ENCODE measurements around the gene SLC8A3. TPM values are rescaled to one million over a fixed set of nuclear protein-coding genes. Genes with fewer than 3 reads are reported as not detected.

The SLC8A3 gene
- polyA plus RNA-seq, 1 of the 3 experiments (the other 2 are of a cell fraction): 0.26 TPM

DNA sequence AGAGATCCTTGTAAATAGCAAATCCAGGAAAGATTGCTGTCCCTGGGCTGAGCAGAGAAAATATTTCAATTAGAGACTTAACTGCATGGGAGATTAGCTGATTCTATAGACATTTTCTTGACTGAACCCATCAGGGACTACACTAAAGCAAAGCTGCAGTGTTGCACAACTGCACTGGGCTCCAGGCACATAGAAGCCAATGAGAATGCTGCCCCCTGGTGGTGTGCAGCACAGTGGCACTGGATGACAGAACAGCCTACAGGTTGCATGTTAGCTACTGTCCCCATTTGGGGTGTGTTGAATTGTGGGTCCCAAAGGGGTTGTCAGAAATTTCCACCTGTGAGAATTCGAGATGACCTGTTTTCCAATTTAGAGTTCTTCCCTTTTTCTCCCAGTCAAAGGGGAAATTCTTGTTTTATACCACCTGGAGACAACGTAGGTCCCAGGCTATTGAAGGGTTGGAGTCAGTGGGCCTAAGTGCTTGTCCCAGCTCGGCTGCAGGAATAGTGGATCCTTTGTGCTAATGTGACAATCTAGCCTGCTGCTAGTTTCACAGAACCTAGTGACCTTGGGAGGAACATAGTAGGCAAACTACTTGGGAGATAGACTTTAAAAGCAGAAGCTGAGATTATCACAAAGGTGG lies 114.7 kb downstream of the SLC8A3 start:
- Histone ChIP-seq H3F3A (replicated peaks; ENCODE audit: insufficient read depth) (no peaks in the 10 kb centered on the region), H3K4me1 (ENCODE audit: control insufficient read depth in 1 of 2, insufficient read depth in 2 of 2, low read depth in 1 of 2, low read length in 1 of 2) (peaks cover 0 to 31% of the 10 kb centered on the region in 2 experiments; a peak in 2 of 4 replicates), H4K20me1 (ENCODE audit: insufficient read depth) (no peaks in the 10 kb centered on the region), H3K36me3 (replicated peaks in 1 of 2; ENCODE audit: control insufficient read depth in 1 of 2, insufficient read depth in 2 of 2, low read length in 1 of 2) (no peaks in the 10 kb centered on the region), H3K4me2 (no peak overlapping the region), H3K4me3 (ENCODE audit: low read depth in 2 of 2, low read length in 1 of 2) (no peak overlapping the region; a peak in 1 of 4 replicates), H3K9me2 (no peaks in the 10 kb centered on the region), H3K27me3 (ENCODE audit: insufficient read depth) (no peaks in the 10 kb centered on the region), H2AFZ (ENCODE audit: low read depth) (no peak overlapping the region), H3K27ac (ENCODE audit: low read depth in 2 of 2, low read length in 1 of 2) (no peak overlapping the region; a peak in 1 of 4 replicates), H3K9ac (no peak overlapping the region), H3K9me3 (no peaks in the 10 kb centered on the region), H3K79me2 (ENCODE audit: insufficient read depth) (no peaks in the 10 kb centered on the region)
- TF ChIP-seq, protein P1, sequence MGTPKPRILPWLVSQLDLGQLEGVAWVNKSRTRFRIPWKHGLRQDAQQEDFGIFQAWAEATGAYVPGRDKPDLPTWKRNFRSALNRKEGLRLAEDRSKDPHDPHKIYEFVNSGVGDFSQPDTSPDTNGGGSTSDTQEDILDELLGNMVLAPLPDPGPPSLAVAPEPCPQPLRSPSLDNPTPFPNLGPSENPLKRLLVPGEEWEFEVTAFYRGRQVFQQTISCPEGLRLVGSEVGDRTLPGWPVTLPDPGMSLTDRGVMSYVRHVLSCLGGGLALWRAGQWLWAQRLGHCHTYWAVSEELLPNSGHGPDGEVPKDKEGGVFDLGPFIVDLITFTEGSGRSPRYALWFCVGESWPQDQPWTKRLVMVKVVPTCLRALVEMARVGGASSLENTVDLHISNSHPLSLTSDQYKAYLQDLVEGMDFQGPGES (IDR thresholded peaks at IDR 0.05; ENCODE audit: low read depth, low read length): no peak
- TF ChIP-seq EP300 (IDR thresholded peaks at IDR 0.05; ENCODE audit: borderline replicate concordance in 1 of 2, low read depth in 1 of 2, low read length in 1 of 2): no peak
- no peak for TF ChIP-seq RFX5 (IDR thresholded peaks at IDR 0.05; ENCODE audit: low read length)
- TF ChIP-seq NRF1 (IDR thresholded peaks at IDR 0.05; ENCODE audit: low read depth, low read length): no peak
- no peak for TF ChIP-seq RCOR1 (IDR thresholded peaks at IDR 0.05; ENCODE audit: low read length)
- no peak for TF ChIP-seq NFIC (IDR thresholded peaks at IDR 0.05; ENCODE audit: borderline replicate concordance)
- TF ChIP-seq, protein P2, sequence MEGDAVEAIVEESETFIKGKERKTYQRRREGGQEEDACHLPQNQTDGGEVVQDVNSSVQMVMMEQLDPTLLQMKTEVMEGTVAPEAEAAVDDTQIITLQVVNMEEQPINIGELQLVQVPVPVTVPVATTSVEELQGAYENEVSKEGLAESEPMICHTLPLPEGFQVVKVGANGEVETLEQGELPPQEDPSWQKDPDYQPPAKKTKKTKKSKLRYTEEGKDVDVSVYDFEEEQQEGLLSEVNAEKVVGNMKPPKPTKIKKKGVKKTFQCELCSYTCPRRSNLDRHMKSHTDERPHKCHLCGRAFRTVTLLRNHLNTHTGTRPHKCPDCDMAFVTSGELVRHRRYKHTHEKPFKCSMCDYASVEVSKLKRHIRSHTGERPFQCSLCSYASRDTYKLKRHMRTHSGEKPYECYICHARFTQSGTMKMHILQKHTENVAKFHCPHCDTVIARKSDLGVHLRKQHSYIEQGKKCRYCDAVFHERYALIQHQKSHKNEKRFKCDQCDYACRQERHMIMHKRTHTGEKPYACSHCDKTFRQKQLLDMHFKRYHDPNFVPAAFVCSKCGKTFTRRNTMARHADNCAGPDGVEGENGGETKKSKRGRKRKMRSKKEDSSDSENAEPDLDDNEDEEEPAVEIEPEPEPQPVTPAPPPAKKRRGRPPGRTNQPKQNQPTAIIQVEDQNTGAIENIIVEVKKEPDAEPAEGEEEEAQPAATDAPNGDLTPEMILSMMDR (IDR thresholded peaks at IDR 0.05): peak; percentile 73
- no peak for TF ChIP-seq GATA2 (CRISPR knock-in tag; IDR thresholded peaks at IDR 0.05)
- TF ChIP-seq, protein P3, sequence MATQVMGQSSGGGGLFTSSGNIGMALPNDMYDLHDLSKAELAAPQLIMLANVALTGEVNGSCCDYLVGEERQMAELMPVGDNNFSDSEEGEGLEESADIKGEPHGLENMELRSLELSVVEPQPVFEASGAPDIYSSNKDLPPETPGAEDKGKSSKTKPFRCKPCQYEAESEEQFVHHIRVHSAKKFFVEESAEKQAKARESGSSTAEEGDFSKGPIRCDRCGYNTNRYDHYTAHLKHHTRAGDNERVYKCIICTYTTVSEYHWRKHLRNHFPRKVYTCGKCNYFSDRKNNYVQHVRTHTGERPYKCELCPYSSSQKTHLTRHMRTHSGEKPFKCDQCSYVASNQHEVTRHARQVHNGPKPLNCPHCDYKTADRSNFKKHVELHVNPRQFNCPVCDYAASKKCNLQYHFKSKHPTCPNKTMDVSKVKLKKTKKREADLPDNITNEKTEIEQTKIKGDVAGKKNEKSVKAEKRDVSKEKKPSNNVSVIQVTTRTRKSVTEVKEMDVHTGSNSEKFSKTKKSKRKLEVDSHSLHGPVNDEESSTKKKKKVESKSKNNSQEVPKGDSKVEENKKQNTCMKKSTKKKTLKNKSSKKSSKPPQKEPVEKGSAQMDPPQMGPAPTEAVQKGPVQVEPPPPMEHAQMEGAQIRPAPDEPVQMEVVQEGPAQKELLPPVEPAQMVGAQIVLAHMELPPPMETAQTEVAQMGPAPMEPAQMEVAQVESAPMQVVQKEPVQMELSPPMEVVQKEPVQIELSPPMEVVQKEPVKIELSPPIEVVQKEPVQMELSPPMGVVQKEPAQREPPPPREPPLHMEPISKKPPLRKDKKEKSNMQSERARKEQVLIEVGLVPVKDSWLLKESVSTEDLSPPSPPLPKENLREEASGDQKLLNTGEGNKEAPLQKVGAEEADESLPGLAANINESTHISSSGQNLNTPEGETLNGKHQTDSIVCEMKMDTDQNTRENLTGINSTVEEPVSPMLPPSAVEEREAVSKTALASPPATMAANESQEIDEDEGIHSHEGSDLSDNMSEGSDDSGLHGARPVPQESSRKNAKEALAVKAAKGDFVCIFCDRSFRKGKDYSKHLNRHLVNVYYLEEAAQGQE (IDR thresholded peaks at IDR 0.05; ENCODE audit: low read depth, low read length): no peak
- TF ChIP-seq, protein P4, sequence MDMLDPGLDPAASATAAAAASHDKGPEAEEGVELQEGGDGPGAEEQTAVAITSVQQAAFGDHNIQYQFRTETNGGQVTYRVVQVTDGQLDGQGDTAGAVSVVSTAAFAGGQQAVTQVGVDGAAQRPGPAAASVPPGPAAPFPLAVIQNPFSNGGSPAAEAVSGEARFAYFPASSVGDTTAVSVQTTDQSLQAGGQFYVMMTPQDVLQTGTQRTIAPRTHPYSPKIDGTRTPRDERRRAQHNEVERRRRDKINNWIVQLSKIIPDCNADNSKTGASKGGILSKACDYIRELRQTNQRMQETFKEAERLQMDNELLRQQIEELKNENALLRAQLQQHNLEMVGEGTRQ (IDR thresholded peaks at IDR 0.05; ENCODE audit: borderline replicate concordance, low read depth, low read length): no peak
- TF ChIP-seq TCF12 (IDR thresholded peaks at IDR 0.05): no peak
- TF ChIP-seq TEAD4 (IDR thresholded peaks at IDR 0.05; ENCODE audit: borderline replicate concordance, insufficient read depth): no peak
- peak; percentile 82 for TF ChIP-seq RAD21 (IDR thresholded peaks at IDR 0.05; ENCODE audit: low read length)
- TF ChIP-seq SMC3 (IDR thresholded peaks at IDR 0.05; ENCODE audit: low read depth, low read length): peak; percentile 79
- TF ChIP-seq TAF1 (IDR thresholded peaks at IDR 0.05; ENCODE audit: borderline replicate concordance, low read depth, low read length): no peak
- TF ChIP-seq YY1 (IDR thresholded peaks at IDR 0.05; ENCODE audit: low read depth): no peak
- TF ChIP-seq, protein P5, sequence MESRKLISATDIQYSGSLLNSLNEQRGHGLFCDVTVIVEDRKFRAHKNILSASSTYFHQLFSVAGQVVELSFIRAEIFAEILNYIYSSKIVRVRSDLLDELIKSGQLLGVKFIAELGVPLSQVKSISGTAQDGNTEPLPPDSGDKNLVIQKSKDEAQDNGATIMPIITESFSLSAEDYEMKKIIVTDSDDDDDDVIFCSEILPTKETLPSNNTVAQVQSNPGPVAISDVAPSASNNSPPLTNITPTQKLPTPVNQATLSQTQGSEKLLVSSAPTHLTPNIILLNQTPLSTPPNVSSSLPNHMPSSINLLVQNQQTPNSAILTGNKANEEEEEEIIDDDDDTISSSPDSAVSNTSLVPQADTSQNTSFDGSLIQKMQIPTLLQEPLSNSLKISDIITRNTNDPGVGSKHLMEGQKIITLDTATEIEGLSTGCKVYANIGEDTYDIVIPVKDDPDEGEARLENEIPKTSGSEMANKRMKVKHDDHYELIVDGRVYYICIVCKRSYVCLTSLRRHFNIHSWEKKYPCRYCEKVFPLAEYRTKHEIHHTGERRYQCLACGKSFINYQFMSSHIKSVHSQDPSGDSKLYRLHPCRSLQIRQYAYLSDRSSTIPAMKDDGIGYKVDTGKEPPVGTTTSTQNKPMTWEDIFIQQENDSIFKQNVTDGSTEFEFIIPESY (IDR thresholded peaks at IDR 0.05; ENCODE audit: borderline replicate concordance, low read depth): no peak
- no peak for TF ChIP-seq MEF2A (IDR thresholded peaks at IDR 0.05; ENCODE audit: borderline replicate concordance, low read depth)
- POLR2A ChIA-PET: interaction anchor here (0.6 to 1.1 kb wide), 2 partner anchors 9 to 115 kb away, joined by 3 to 6 read pairs; partner anchors contain the start of gene SLC8A3
- DNase-seq: peak; percentile 69
- CTCF ChIA-PET: interaction anchor here (0.6 to 5.3 kb wide), 55 partner anchors 9 to 512 kb away, joined by 3 to 132 read pairs (median 5); partner anchors contain the start of gene SLC8A3
- WGBS (ENCODE audit: low lambda C conversion rate): 14% methylated on average over 3 of the region's 3 CpGs

Measured in SK-N-SH (cell line).